Activated gamma-delta T cell treated with Interleukin-2 at 50 U/mL for 16 hours (primary cell): ENCODE measurements around the gene GIMAP1.
A peak's percentile ranks its signal among the peaks of the same experiment; 100 is the strongest.

Source experiments
- DNase-seq: peaks from one replicate; pipeline ENCODE4 v3.0.0-alpha.2; 2020

Gene GIMAP1

GRCh38 chr7:150753239-150753638, 36.8 kb downstream of the GIMAP1 start:
- no peak for DNase-seq

- DNase-seq = no peak
These were observed 37.6 kb downstream of the GIMAP1 start for GRCh38 chr7:150753826-150754603.

GRCh38 chr7:150754951-150755350, 38.5 kb downstream of the GIMAP1 start:
- DNase-seq = no peak

GRCh38 chr7:150755473-150756099, 39.2 kb downstream of the GIMAP1 start:
- DNase-seq = peak; percentile 72

GRCh38 chr7:150756166-150756565, 39.8 kb downstream of the GIMAP1 start:
- no peak for DNase-seq

GRCh38 chr7:150756858-150757257, 40.4 kb downstream of the GIMAP1 start:
- DNase-seq = no peak

GRCh38 chr7:150759479-150759878, 43.1 kb downstream of the GIMAP1 start:
- DNase-seq = no peak

GRCh38 chr7:150766334-150766709, 49.9 kb downstream of the GIMAP1 start:
- no peak for DNase-seq

GRCh38 chr7:150769768-150770167, 53.4 kb downstream of the GIMAP1 start:
- no peak for DNase-seq
